Hematopoietic multipotent progenitor cell (in vitro differentiated cells): ENCODE data around the gene SUMF2. TPM values are rescaled to one million over a fixed set of nuclear protein-coding genes. Genes with fewer than 3 reads are reported as not detected.
"Not testable (repeated sequence)": the region's sequence is repeated elsewhere in the genome, so short reads cannot be mapped to it uniquely, and the experiment has no call there.

Experiments used
- DNase-seq, 3 donors: peaks; one replicate each; pipeline ENCODE4 v3.0.0-alpha.2; 2011 to 2015; ENCODE audit warnings: low read depth in 2 of 3, low spot score in 2 of 3
- total RNA-seq: library from RNA; depleted of rRNA; stranded (reverse); fragments of >200 nt; gene quantifications from one replicate; pipeline ENCODE4 v1.2.3, GENCODE V29; 2012

Gene SUMF2
- total RNA-seq, 1 donor: 135 TPM

DNA sequence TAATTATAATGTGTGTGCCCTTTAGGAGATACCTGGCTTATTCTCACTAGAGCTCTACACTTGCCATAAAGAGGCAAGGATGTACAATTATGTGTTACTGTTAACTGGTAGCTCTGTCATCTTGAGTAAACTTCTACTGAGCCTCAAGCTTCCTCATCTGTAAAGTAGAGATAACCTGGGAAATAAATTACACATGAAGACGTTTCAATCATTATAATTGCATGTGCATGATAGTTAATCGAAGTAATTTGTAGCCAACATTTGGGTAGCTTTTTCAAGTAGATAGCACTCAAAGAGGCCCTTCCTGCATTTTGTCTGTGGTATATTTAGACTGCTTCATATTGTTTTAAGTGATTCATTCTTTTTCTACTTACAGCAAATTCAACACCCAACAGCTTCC lies 10.1 kb upstream of the SUMF2 start:
- no peak for DNase-seq

- peak in 1 of 3 donors; percentile 18 for DNase-seq
Observed at GRCh38 chr7:56062382-56062781, 1.7 kb upstream of the SUMF2 start.

DNA sequence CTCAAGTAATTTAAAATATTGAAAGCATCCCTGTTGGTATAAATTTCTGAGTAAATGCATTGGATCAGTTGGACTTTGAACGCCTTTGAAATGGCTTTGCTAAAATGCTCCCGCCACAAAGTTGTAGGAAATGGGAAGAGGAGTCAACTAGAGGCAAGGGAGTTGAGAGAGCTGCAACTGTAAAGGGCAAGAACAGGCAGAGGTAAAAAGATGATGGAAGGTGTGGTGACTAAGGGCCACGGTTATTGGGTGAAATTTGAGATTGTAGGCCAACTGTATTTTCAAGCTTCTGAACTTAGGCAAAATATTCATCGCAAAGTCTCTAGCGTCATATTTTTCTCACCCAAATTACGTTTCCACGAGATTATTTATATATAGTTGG lies 595 bp upstream of the SUMF2 start:
- DNase-seq: no peak

DNA sequence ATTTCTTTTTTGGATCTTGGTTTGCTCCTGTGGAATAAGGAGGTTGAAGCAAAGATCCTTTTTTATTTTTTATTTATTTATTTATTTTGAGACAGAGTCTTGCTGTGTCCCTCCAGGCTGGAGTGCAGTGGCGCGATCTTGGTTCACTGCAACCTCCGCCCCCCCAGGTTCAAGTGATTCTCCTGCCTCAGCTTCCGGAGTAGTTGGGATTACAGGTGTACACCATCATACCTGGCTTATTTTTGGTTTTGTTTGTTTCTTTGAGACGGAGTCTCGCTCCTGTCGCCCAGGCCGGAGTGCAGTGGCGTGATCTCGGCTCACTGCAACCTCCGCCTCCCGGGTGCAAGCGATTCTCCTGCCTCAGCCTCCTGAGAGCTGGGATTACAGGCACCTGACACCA lies 2.3 kb downstream of the SUMF2 start:
- not testable (repeated sequence) for DNase-seq

- peak; percentile 36 to 82 (median 61) for DNase-seq
Observed at GRCh38 chr7:56074371-56074791, 10.3 kb downstream of the SUMF2 start.

DNA sequence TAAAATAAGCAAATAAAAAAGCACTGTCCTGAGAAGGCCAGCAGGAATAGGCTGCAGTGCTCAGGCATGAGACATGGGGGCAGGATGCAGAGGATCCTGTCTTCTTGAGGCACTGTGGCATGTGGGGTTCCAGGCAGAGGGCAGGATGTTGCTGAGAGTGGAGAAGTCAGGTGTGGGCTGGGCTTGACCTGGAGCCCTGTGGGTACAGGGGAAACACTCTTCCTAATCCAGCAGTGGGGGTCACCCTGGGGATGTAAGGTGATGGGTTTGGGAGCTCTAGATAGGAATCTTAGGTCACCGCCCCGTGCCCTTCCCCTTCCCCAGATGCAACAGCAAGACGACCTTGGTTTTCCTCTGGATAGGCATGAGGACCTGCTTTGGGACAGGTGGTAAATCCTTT lies 13.6 kb downstream of the SUMF2 start:
- DNase-seq: no peak

- DNase-seq: no peak
Observed at GRCh38 chr7:56078196-56078595, 14.1 kb downstream of the SUMF2 start.

- DNase-seq: no peak
Observed at GRCh38 chr7:56079450-56080185, 15.5 kb downstream of the SUMF2 start.

- not testable (repeated sequence) for DNase-seq
Observed at GRCh38 chr7:56080726-56081435, 16.8 kb downstream of the SUMF2 start.

GRCh38 chr7:56081626-56082340 lies 17.7 kb downstream of the SUMF2 start:
- DNase-seq: no peak

GRCh38 chr7:56083150-56083785 lies 19.2 kb downstream of the SUMF2 start:
- no peak for DNase-seq

DNA sequence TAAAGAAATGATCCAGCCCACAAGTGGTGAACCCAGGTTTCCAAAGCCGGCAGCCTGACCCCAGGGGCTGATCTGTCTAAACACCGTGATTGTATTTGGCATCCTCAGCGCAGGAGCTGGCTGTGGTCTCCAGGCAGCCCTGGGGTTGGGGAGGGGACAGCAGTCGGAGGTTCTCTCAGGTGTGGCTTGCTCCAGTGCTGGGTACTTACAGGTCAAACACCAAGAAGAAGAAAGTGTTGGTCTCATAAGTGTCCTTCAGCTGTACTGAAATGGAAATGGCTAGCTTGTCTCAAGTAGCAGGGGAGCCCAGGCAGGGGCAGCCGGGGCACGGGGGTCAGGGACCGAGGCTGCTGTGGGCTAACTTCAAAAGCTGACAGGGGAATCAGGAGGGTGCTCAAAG lies 22.7 kb downstream of the SUMF2 start:
- no peak for DNase-seq

GRCh38 chr7:56087445-56087844 lies 23.4 kb downstream of the SUMF2 start:
- DNase-seq: no peak

- DNase-seq: no peak
Observed at GRCh38 chr7:56091591-56091990, 27.5 kb downstream of the SUMF2 start.

DNA sequence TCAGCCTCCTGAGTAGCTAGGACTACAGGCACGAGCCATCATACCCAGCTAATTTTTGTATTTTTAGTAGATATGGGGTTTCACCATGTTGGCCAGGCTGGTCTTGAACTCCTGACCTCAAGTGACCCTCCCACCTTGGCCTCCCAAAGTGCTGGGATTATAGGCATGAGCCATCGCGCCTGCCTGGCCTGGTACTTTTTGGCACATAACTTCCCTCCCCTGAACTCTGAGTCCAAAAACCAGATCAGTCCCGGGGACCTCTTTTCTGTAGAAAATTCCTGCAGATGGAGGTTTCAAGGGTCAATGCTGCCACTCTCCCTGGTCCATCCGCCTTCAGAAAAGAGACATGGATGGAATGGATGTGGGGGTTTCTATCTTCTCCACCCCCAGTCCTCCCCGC lies 28.3 kb downstream of the SUMF2 start:
- not testable (repeated sequence) for DNase-seq

GRCh38 chr7:56092789-56093531 lies 28.9 kb downstream of the SUMF2 start, which contains the start of gene PHKG1:
Gene PHKG1, minus strand, starts transcription at chr7:56092952. Its CDS starts 4,011 bp downstream, at chr7:56088941.
- no peak for DNase-seq

DNA sequence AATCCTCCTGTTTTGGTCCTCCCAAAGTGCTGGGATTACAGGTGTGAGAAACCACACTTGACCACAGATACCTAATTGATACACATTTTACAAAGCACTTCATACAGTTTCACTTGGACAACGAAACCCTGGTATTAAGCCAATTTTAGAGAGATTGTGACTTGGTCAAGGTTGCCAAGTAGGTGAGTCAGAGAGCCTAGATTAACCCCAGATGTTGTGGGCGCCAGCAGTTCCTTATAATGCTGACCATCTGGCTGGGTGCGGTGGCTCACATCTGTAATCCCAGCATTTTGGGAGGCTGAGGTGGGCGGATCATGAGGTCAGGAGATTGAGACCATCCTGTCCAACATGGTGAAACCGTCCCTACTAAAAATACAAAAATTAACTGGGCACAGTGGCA lies 33.6 kb downstream of the SUMF2 start:
- DNase-seq: no peak

GRCh38 chr7:56098187-56099008 lies 34.3 kb downstream of the SUMF2 start:
- not testable (repeated sequence) for DNase-seq

GRCh38 chr7:56099653-56100052 lies 35.6 kb downstream of the SUMF2 start:
- no peak for DNase-seq
